Stimulated activated CD4-positive, alpha-beta T cell treated with anti-CD3 and anti-CD28 coated beads, Interleukin-15, amount 100 ng/mL, for 24 hours (primary cell): Measurements from ENCODE around the gene TCP11.

Source experiments
- DNase-seq: peaks from one replicate; pipeline ENCODE4 v3.0.0-alpha.2; 2020

TCP11 gene

GRCh38 chr6:35078896-35079295 is 62.2 kb downstream of the TCP11 start:
- DNase-seq, result no peak

DNA sequence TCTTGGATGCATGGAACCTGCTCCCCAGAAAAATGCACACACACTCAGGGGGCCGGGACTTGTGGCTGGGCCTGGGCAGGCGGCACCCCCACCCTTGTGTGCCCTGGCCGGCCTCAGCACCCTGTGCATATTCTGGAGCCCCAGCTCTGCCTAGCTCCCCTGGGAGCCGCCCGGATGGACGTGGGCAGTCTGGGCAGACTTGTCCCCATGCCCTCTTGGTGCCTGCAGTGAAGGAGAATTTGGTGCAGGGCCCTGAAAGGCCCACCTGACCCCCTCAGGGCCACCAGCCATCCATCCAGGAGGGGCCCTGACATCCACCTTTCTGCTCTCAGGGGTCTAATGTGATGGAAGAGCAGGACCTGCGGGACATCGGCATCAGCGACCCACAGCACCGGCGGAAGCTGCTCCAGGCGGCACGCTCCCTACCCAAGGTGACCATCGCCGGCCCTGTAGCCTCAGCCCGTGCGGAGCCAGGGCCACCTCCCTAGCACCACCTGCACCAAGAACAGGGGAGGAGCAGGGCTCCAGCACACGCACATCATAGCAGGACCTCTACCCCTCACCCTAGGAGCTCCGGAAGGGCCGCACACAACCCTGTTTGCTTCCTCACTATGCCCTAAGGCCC is 62.8 kb downstream of the TCP11 start:
- no peak for DNase-seq

GRCh38 chr6:35077713-35078105 is 63.4 kb downstream of the TCP11 start:
- no peak for DNase-seq

- no peak for DNase-seq
Measured at GRCh38 chr6:35076997-35077712, 64.0 kb downstream of the TCP11 start.

GRCh38 chr6:35073766-35074471 is 67.2 kb downstream of the TCP11 start:
- no peak for DNase-seq

DNA sequence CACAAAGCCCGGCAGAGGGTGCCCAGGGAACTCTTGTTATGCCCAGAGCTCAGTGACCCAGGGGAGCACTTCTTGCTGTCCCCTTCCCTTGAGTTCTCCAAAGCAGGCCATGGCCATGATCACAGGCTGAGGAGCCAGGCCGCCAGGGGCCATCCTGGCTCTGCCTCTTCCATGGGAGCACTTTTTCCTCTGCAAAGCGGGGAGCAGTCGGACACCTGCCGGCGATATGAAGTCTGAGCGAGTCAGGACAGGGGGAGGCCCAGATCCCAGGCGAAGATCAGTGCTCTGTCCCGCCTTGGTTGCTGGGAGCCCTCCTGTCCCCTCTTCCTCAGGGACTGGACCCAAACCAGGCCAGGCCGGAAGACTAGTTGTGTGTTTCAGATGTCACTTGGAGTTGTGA is 67.9 kb downstream of the TCP11 start:
- DNase-seq, result no peak

DNA sequence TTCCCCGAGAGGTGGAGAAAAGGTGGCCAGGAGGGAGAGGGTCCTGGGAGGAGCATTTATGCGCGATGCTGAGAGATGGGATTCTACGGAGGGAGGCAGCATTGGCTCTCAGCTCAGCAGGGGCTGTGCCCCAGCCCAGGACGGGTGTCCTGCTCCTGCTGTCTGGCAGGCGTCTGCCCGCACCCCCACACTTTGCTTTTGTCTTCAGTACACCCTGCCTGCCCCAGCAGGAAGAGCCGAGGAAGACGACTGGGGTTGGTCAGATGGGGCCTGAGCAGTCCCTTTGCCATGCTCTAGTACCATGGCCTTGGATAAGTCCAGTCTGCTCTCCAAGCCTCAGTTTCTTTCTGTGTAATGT is 68.5 kb downstream of the TCP11 start:
- DNase-seq, result no peak

- DNase-seq, result no peak
Measured at GRCh38 chr6:35072051-35072697, 69.0 kb downstream of the TCP11 start.

GRCh38 chr6:35071347-35071994 is 69.7 kb downstream of the TCP11 start:
- DNase-seq, result no peak

GRCh38 chr6:35070111-35070510 is 71.0 kb downstream of the TCP11 start:
- DNase-seq, result no peak

- DNase-seq, result no peak
Measured at GRCh38 chr6:35069262-35069661, 71.9 kb downstream of the TCP11 start.

- no peak for DNase-seq
Measured at GRCh38 chr6:35068644-35069043, 72.5 kb downstream of the TCP11 start.

GRCh38 chr6:35068206-35068605 is 72.9 kb downstream of the TCP11 start:
- no peak for DNase-seq
